B cell (primary cell): Measurements from ENCODE around the gene BCAR3.

ENCODE experiments used
- CTCF ChIP-seq: fragments of 200-600 bp; IDR thresholded peaks from one replicate; pipeline ENCODE4 v1.8.0; 2022; ENCODE audit warnings: antibody characterized with exemption, mild to moderate bottlenecking
- EZH2 ChIP-seq: IDR thresholded peaks from 2 replicates; pipeline ENCODE4 v1.6.1; 2012; ENCODE audit warnings: borderline replicate concordance, low read depth, mild to moderate bottlenecking, moderate library complexity, low read length; ENCODE audit not compliant: insufficient read depth, poor library complexity, severe bottlenecking

GRCh38 chr1:93636712-93637111 is 44.9 kb downstream of the BCAR3 start:
- TF ChIP-seq CTCF (no peak), EZH2 (no peak)
